ENCODE results near the gene SPECC1L.

SPECC1L gene

GRCh38 chr22:24370401-24370800 is 99.8 kb downstream of the SPECC1L start:
- Histone ChIP-seq H3K27me3 (no peaks in the 10 kb centered on the region), H3K4me1 (peaks cover 0 to 12% (median 0%) of the 10 kb centered on the region in 4 donors), H3K4me3 (no peak overlapping the region), H3K36me3 (peaks cover 37 to 77% (median 60%) of the 10 kb centered on the region in 3 donors), H3K27ac (no peak overlapping the region), H3K9me3 (no peaks in the 10 kb centered on the region)
- no peak for TF ChIP-seq CTCF (IDR thresholded peaks at IDR 0.05)
- intact Hi-C loops (cut with DNase I; ENCODE audit: low total_unique reads): no loop called here
- DNase-seq: no peak

GRCh38 chr22:24376002-24376401 is 105.4 kb downstream of the SPECC1L start:
- Histone ChIP-seq H3K27me3 (no peaks in the 10 kb centered on the region), H3K4me1 (no peaks in the 10 kb centered on the region), H3K9me3 (no peaks in the 10 kb centered on the region), H3K4me3 (no peak overlapping the region), H3K27ac (no peak overlapping the region), H3K36me3 (peaks cover 50 to 59% (median 50%) of the 10 kb centered on the region in 3 donors)
- intact Hi-C loops (cut with DNase I; ENCODE audit: low total_unique reads): no loop called here
- DNase-seq: no peak
- no peak for TF ChIP-seq CTCF (IDR thresholded peaks at IDR 0.05)

GRCh38 chr22:24376586-24376985 is 106.0 kb downstream of the SPECC1L start:
- H3K4me1 ChIP-seq: no peaks in the 10 kb centered on the region
- no peaks in the 10 kb centered on the region for H3K9me3 ChIP-seq
- peaks cover 44 to 53% (median 44%) of the 10 kb centered on the region in 3 donors for H3K36me3 ChIP-seq
- no peak for DNase-seq
- H3K4me3 ChIP-seq: no peak overlapping the region
- intact Hi-C loops (cut with DNase I; ENCODE audit: low total_unique reads): no loop called here
- no peak for TF ChIP-seq CTCF (IDR thresholded peaks at IDR 0.05)
- no peak overlapping the region for H3K27ac ChIP-seq
- H3K27me3 ChIP-seq: no peaks in the 10 kb centered on the region

GRCh38 chr22:24379536-24379935 is 108.9 kb downstream of the SPECC1L start:
- H3K27ac ChIP-seq: no peak overlapping the region
- no peaks in the 10 kb centered on the region for H3K4me1 ChIP-seq
- intact Hi-C loops (cut with DNase I; ENCODE audit: low total_unique reads): no loop called here
- H3K4me3 ChIP-seq: no peak overlapping the region
- no peak for TF ChIP-seq CTCF (IDR thresholded peaks at IDR 0.05)
- peaks cover 30 to 44% (median 40%) of the 10 kb centered on the region in 3 donors for H3K36me3 ChIP-seq
- no peaks in the 10 kb centered on the region for H3K9me3 ChIP-seq
- no peaks in the 10 kb centered on the region for H3K27me3 ChIP-seq
- no peak for DNase-seq

- DNase-seq: no peak
- Histone ChIP-seq H3K27ac (no peak overlapping the region), H3K4me3 (no peak overlapping the region), H3K9me3 (no peaks in the 10 kb centered on the region), H3K36me3 (peaks cover 29 to 44% (median 33%) of the 10 kb centered on the region in 3 donors), H3K4me1 (no peaks in the 10 kb centered on the region), H3K27me3 (no peaks in the 10 kb centered on the region)
- no peak for TF ChIP-seq CTCF (IDR thresholded peaks at IDR 0.05)
- intact Hi-C loops (cut with DNase I; ENCODE audit: low total_unique reads): no loop called here
Measured at GRCh38 chr22:24380220-24380904, 109.7 kb downstream of the SPECC1L start.

GRCh38 chr22:24380905-24381230 is 110.2 kb downstream of the SPECC1L start:
- Histone ChIP-seq H3K4me3 (no peak overlapping the region), H3K27ac (no peak overlapping the region), H3K36me3 (peaks cover 24 to 40% (median 28%) of the 10 kb centered on the region in 3 donors), H3K9me3 (no peaks in the 10 kb centered on the region), H3K4me1 (no peaks in the 10 kb centered on the region), H3K27me3 (no peaks in the 10 kb centered on the region)
- DNase-seq: no peak
- intact Hi-C loops (cut with DNase I; ENCODE audit: low total_unique reads): no loop called here
- TF ChIP-seq CTCF (IDR thresholded peaks at IDR 0.05): no peak
